OCI-LY7 (cell line): ENCODE data around the gene ABHD11. TPM values are rescaled to one million over a fixed set of nuclear protein-coding genes. Genes with fewer than 3 reads are reported as not detected.

Experiments
- BruUV-seq: library from RNA; stranded (reverse); fragments of 400-500 nt; replicated peaks from 2 replicates; lab custom pipeline; 2021; lab: Mats Ljungman, UMichigan
- CTCF ChIA-PET: fragments of 300-600 bp; sonication (Branson Sonifier 250); formaldehyde crosslinking; loops from one replicate; lab custom pipeline; 2022; ENCODE audit warnings: antibody characterized with exemption; ENCODE audit not compliant: unreplicated experiment; lab: Charles Lee
- POLR2A ChIA-PET: fragments of 300-600 bp; sonication (Branson Sonifier 250); formaldehyde crosslinking; loops from one replicate; lab custom pipeline; 2022; ENCODE audit warnings: antibody characterized with exemption; lab: Charles Lee
- DNase-seq: peaks from one replicate; pipeline ENCODE4 v3.0.0-alpha.2; 2015; ENCODE audit warnings: low spot score
- H2AFZ ChIP-seq: fragments of 200-600 bp; sonication (generic), shearing (Covaris generic); 2 replicates; pipeline ENCODE4 v1.6.1; 2014; ENCODE audit warnings: mild to moderate bottlenecking, antibody characterized with exemption, low read length, moderate library complexity
- H3K27ac ChIP-seq: fragments of 200-600 bp; sonication (generic); 2 replicates; pipeline ENCODE4 v1.5.1; 2014; ENCODE audit warnings: mixed run types, low read depth, mild to moderate bottlenecking, moderate library complexity, low read length, inconsistent platforms; ENCODE audit not compliant: poor library complexity, severe bottlenecking
- H3K36me3 ChIP-seq: fragments of 200-600 bp; sonication (generic); 2 replicates; pipeline ENCODE4 v1.6.1; 2014; ENCODE audit warnings: mild to moderate bottlenecking, antibody characterized with exemption, low read length, moderate library complexity, mixed read lengths; ENCODE audit not compliant: insufficient read depth
- H3K4me1 ChIP-seq: fragments of 200-600 bp; sonication (generic); 2 replicates; pipeline ENCODE4 v1.5.1; 2014; ENCODE audit warnings: mild to moderate bottlenecking, low read length; ENCODE audit not compliant: insufficient read depth, poor library complexity, severe bottlenecking
- H3K4me2 ChIP-seq: fragments of 200-600 bp; sonication (generic); 2 replicates; pipeline ENCODE4 v1.6.1; 2014; ENCODE audit warnings: mild to moderate bottlenecking, low read length
- H3K4me3 ChIP-seq: fragments of 200-600 bp; sonication (generic); 2 replicates; pipeline ENCODE4 v1.5.1; 2014; ENCODE audit warnings: mild to moderate bottlenecking, low read depth, low read length; ENCODE audit not compliant: poor library complexity, severe bottlenecking
- H3K79me2 ChIP-seq: fragments of 200-600 bp; sonication (generic); 2 replicates; pipeline ENCODE4 v1.6.1; 2016; ENCODE audit warnings: low read depth, mild to moderate bottlenecking, low read length, moderate library complexity, mixed read lengths; ENCODE audit not compliant: insufficient read depth
- H3K9me2 ChIP-seq: fragments of 200-600 bp; sonication (generic); 2 replicates; pipeline ENCODE4 v1.6.1; 2016; ENCODE audit warnings: mild to moderate bottlenecking, low read length, mixed read lengths; ENCODE audit not compliant: insufficient read depth
- H3K9me3 ChIP-seq: fragments of 200-600 bp; sonication (generic); 2 replicates; pipeline ENCODE4 v1.6.1; 2014; ENCODE audit warnings: mild to moderate bottlenecking, mixed run types, low read length, mixed read lengths
- H4K20me1 ChIP-seq: fragments of 200-600 bp; sonication (generic); 2 replicates; pipeline ENCODE4 v1.6.1; 2014; ENCODE audit warnings: mild to moderate bottlenecking, antibody characterized with exemption, low read length, moderate library complexity, mixed read lengths; ENCODE audit not compliant: insufficient read depth
- CTCF ChIP-seq: fragments of 200-600 bp; sonication (generic); conservative IDR thresholded peaks from 2 replicates; pipeline ENCODE4 v1.5.1; 2014; ENCODE audit warnings: mild to moderate bottlenecking, antibody characterized with exemption, low read length, moderate library complexity, mixed read lengths
- EZH2phosphoT487 ChIP-seq: fragments of 200-600 bp; sonication (generic); IDR thresholded peaks from 2 replicates; pipeline ENCODE4 v1.6.1; 2018; ENCODE audit warnings: low read depth, borderline replicate concordance, mild to moderate bottlenecking, mixed run types, antibody characterized with exemption, low read length, moderate library complexity, mixed read lengths
- intact Hi-C: fragments of 100-400 bp; cut with micrococcal nuclease; formaldehyde crosslinking; loops from one replicate; pipeline ENCODE4 v1.10.0; 2022; ENCODE audit not compliant: unreplicated experiment
- microRNA-seq: library from miRNA; unstranded; fragments of <30 nt; microRNA quantifications from one replicate; pipeline ENCODE4 v1.2.0, GENCODE V29; 2022; ENCODE audit warnings: borderline replicate concordance
- small RNA-seq: library from RNA; depleted of rRNA; stranded (forward); fragments of <200 nt; gene quantifications from one replicate; pipeline ENCODE3, GENCODE V24; 2014
- total RNA-seq, 2 experiments: library from RNA; depleted of rRNA in 1 of 2; stranded (reverse); fragments of >200 nt in 1 of 2; shearing (Covaris generic) in 1 of 2; gene quantifications; 2 replicates each; pipeline ENCODE4 v1.2.3, GENCODE V29; 2014 to 2022

ABHD11 gene
- total RNA-seq, 2 experiments from 2014 or later = 27.4 to 27.5 TPM

GRCh38 chr7:73690646-73691045 is 48.0 kb downstream of the ABHD11 start:
- Histone ChIP-seq H3K79me2 (peaks cover 12% of the 10 kb centered on the region), H3K9me2 (no peaks in the 10 kb centered on the region), H3K4me1 (no peaks in the 10 kb centered on the region), H3K36me3 (peaks cover 94% of the 10 kb centered on the region), H3K27ac (no peak overlapping the region), H3K4me3 (no peak overlapping the region), H3K4me2 (no peak overlapping the region), H3K9me3 (no peaks in the 10 kb centered on the region), H2AFZ (no peak overlapping the region), H4K20me1 (no peaks in the 10 kb centered on the region)
- no peak for DNase-seq
- ChIA-PET POLR2A (interaction anchor here (0.7 kb wide), 1 partner anchor 217 kb away, joined by 3 read pairs; no protein-coding TSS in a partner anchor), CTCF (no interaction called here)
- BruUV-seq = no TSS peak
- TF ChIP-seq CTCF (no peak), EZH2phosphoT487 (no peak)
- intact Hi-C loops = no loop called here

GRCh38 chr7:73688288-73688687 is 50.3 kb downstream of the ABHD11 start:
- no peak overlapping the region for H2AFZ ChIP-seq
- no TSS peak for BruUV-seq
- no peak overlapping the region for H3K4me3 ChIP-seq
- TF ChIP-seq EZH2phosphoT487 (no peak), CTCF (no peak)
- no peak overlapping the region for H3K27ac ChIP-seq
- peaks cover 34% of the 10 kb centered on the region for H3K79me2 ChIP-seq
- H3K9me2 ChIP-seq = no peaks in the 10 kb centered on the region
- DNase-seq = no peak
- H3K9me3 ChIP-seq = no peaks in the 10 kb centered on the region
- H3K4me1 ChIP-seq = peaks cover 10% of the 10 kb centered on the region
- intact Hi-C loops = no loop called here
- ChIA-PET CTCF (no interaction called here), POLR2A (no interaction called here)
- H4K20me1 ChIP-seq = no peaks in the 10 kb centered on the region
- peaks cover 78% of the 10 kb centered on the region for H3K36me3 ChIP-seq
- H3K4me2 ChIP-seq = no peak overlapping the region

Small RNA genes lying within 50 kb of the gene (microRNA-seq; reads per million reads assigned to microRNA genes)
- gene MIR4284 = not detected

Small RNA genes lying within 50 kb of the gene (small RNA-seq; reads per million reads assigned to genes)
- gene MIR4284 (0.31 reads per million), gene RN7SL265P (not detected)

Other genes with a start within 250 kb of the ABHD11 start
- 77.8 and 86.8 TPM in 2 replicates for gene BAZ1B, start 216.5 kb downstream of the ABHD11 start, total RNA-seq (2014; rRNA removed; shearing (Covaris generic))
- 109 and 117 TPM in 2 replicates for gene BAZ1B, start 216.5 kb downstream of the ABHD11 start, total RNA-seq (2022)
- 27.7 and 31.7 TPM in 2 replicates for gene BCL7B, start 181.1 kb downstream of the ABHD11 start, total RNA-seq (2014; rRNA removed; shearing (Covaris generic))
- gene BCL7B, start 181.1 kb downstream of the ABHD11 start, total RNA-seq (2022) = 47.1 and 51.7 TPM in 2 replicates
- 36.9 and 39.8 TPM in 2 replicates for gene TBL2, start 160.2 kb downstream of the ABHD11 start, total RNA-seq (2014; rRNA removed; shearing (Covaris generic))
- gene TBL2, start 160.2 kb downstream of the ABHD11 start, total RNA-seq (2022) = 42.8 and 47.9 TPM in 2 replicates
- not detected in 2 replicates for gene MLXIPL, start 114.3 kb downstream of the ABHD11 start, total RNA-seq (2014; rRNA removed; shearing (Covaris generic))
- gene MLXIPL, start 114.3 kb downstream of the ABHD11 start, total RNA-seq (2022) = not detected in 2 replicates
- gene VPS37D, start 71.0 kb downstream of the ABHD11 start, total RNA-seq (2014; rRNA removed; shearing (Covaris generic)) = 2.4 and 5.3 TPM in 2 replicates
- gene VPS37D, start 71.0 kb downstream of the ABHD11 start, total RNA-seq (2022) = 5.2 and 5.3 TPM in 2 replicates
- 4.0 and 5.9 TPM in 2 replicates for gene DNAJC30, start 55.3 kb downstream of the ABHD11 start, total RNA-seq (2014; rRNA removed; shearing (Covaris generic))
- 11.8 and 13.7 TPM in 2 replicates for gene DNAJC30, start 55.3 kb downstream of the ABHD11 start, total RNA-seq (2022)
- gene BUD23, start 55.2 kb downstream of the ABHD11 start, total RNA-seq (2014; rRNA removed; shearing (Covaris generic)) = 58.1 and 65.0 TPM in 2 replicates
- gene BUD23, start 55.2 kb downstream of the ABHD11 start, total RNA-seq (2022) = 75.8 and 91.1 TPM in 2 replicates
- 5.3 and 11.3 TPM in 2 replicates for gene STX1A, start 19.1 kb downstream of the ABHD11 start, total RNA-seq (2014; rRNA removed; shearing (Covaris generic))
- 5.7 TPM in 2 replicates for gene STX1A, start 19.1 kb downstream of the ABHD11 start, total RNA-seq (2022)
- not detected in 2 replicates for gene CLDN3, start 31.5 kb upstream of the ABHD11 start, total RNA-seq (2014; rRNA removed; shearing (Covaris generic))
- not detected in 2 replicates for gene CLDN3, start 31.5 kb upstream of the ABHD11 start, total RNA-seq (2022)
- 0.13 TPM in 2 replicates for gene CLDN4, start 92.2 kb upstream of the ABHD11 start, total RNA-seq (2014; rRNA removed; shearing (Covaris generic))
- gene CLDN4, start 92.2 kb upstream of the ABHD11 start, total RNA-seq (2022) = 0.90 and 1.0 TPM in 2 replicates
- 0.92 and 3.1 TPM in 2 replicates for gene METTL27, start 103.7 kb upstream of the ABHD11 start, total RNA-seq (2014; rRNA removed; shearing (Covaris generic))
- 2.1 and 2.3 TPM in 2 replicates for gene METTL27, start 103.7 kb upstream of the ABHD11 start, total RNA-seq (2022)
- gene TMEM270, start 122.4 kb upstream of the ABHD11 start, total RNA-seq (2014; rRNA removed; shearing (Covaris generic)) = not detected in 2 replicates
- gene TMEM270, start 122.4 kb upstream of the ABHD11 start, total RNA-seq (2022) = not detected in 2 replicates